ENCODE measurements around the gene FBRS.

- TF ChIP-seq RAD21 (conservative IDR thresholded peaks at IDR 0.05 in 1 of 2, IDR thresholded peaks at IDR 0.05 in 1 of 2) (no peak), CTCF (IDR thresholded peaks at IDR 0.05) (no peak), EP300 (IDR thresholded peaks at IDR 0.05) (no peak), JUN (IDR thresholded peaks at IDR 0.05) (no peak), MYC (IDR thresholded peaks at IDR 0.05; ENCODE audit: borderline replicate concordance, low read length) (no peak)
These were observed 1.0 kb upstream of the FBRS start for GRCh38 chr16:30656974-30657865.

Data from A549 (cell line).